ENCODE measurements around the gene FTO. TPM values are rescaled to one million over a fixed set of nuclear protein-coding genes. Genes with fewer than 3 reads are reported as not detected.
"Not testable (repeated sequence)": the region's sequence is repeated elsewhere in the genome, so short reads cannot be mapped to it uniquely, and the experiment has no call there.

FTO gene
- 65.1 and 196 TPM in 2 replicates for total RNA-seq

- DNase-seq (ENCODE audit: low read depth): peak; percentile 98
Measured at GRCh38 chr16:53703590-53704444, at the start of gene FTO, which contains the start of gene RPGRIP1L. Gene FTO (plus strand): TSS chr16:53704156. Gene RPGRIP1L (minus strand): TSS chr16:53703859. CDS start chr16:53700723, 3,136 bp downstream.

GRCh38 chr16:53654946-53655345 lies 49.0 kb upstream of the FTO start:
- no peak for DNase-seq (ENCODE audit: low read depth)

- DNase-seq (ENCODE audit: low read depth): no peak
Measured at GRCh38 chr16:53662072-53662471, 41.9 kb upstream of the FTO start.

GRCh38 chr16:53664724-53665345 lies 39.1 kb upstream of the FTO start:
- DNase-seq (ENCODE audit: low read depth): no peak

GRCh38 chr16:53666786-53667415 lies 37.1 kb upstream of the FTO start:
- DNase-seq (ENCODE audit: low read depth): peak; percentile 7

GRCh38 chr16:53668869-53669268 lies 35.1 kb upstream of the FTO start:
- DNase-seq (ENCODE audit: low read depth): no peak

GRCh38 chr16:53672461-53672860 lies 31.5 kb upstream of the FTO start:
- no peak for DNase-seq (ENCODE audit: low read depth)

GRCh38 chr16:53673189-53673588 lies 30.8 kb upstream of the FTO start:
- DNase-seq (ENCODE audit: low read depth): no peak

- DNase-seq (ENCODE audit: low read depth): no peak
Measured at GRCh38 chr16:53678155-53678554, 25.8 kb upstream of the FTO start.

GRCh38 chr16:53678756-53679343 lies 25.1 kb upstream of the FTO start:
- no peak for DNase-seq (ENCODE audit: low read depth)

GRCh38 chr16:53680756-53681155 lies 23.2 kb upstream of the FTO start:
- no peak for DNase-seq (ENCODE audit: low read depth)

- no peak for DNase-seq (ENCODE audit: low read depth)
Measured at GRCh38 chr16:53681354-53681753, 22.6 kb upstream of the FTO start.

- DNase-seq (ENCODE audit: low read depth): not testable (repeated sequence)
Measured at GRCh38 chr16:53685334-53685733, 18.6 kb upstream of the FTO start.

GRCh38 chr16:53686710-53687109 lies 17.2 kb upstream of the FTO start:
- DNase-seq (ENCODE audit: low read depth): no peak

- DNase-seq (ENCODE audit: low read depth): no peak
Measured at GRCh38 chr16:53689636-53690035, 14.3 kb upstream of the FTO start.

GRCh38 chr16:53690771-53691170 lies 13.2 kb upstream of the FTO start:
- DNase-seq (ENCODE audit: low read depth): no peak

GRCh38 chr16:53692146-53692545 lies 11.8 kb upstream of the FTO start:
- no peak for DNase-seq (ENCODE audit: low read depth)

- DNase-seq (ENCODE audit: low read depth): no peak
Measured at GRCh38 chr16:53693320-53693719, 10.6 kb upstream of the FTO start.

- DNase-seq (ENCODE audit: low read depth): peak; percentile 81
Measured at GRCh38 chr16:53695070-53695469, 8.9 kb upstream of the FTO start.

- not testable (repeated sequence) for DNase-seq (ENCODE audit: low read depth)
Measured at GRCh38 chr16:53698271-53698670, 5.7 kb upstream of the FTO start.

- DNase-seq (ENCODE audit: low read depth): no peak
Measured at GRCh38 chr16:53704445-53704813, 473 bp downstream of the FTO start.

GRCh38 chr16:53707671-53708070 lies 3.7 kb downstream of the FTO start:
- no peak for DNase-seq (ENCODE audit: low read depth)
